ENCODE results near the gene IL1F10. TPM values are rescaled to one million over a fixed set of nuclear protein-coding genes. Genes with fewer than 3 reads are reported as not detected.
"Not testable (repeated sequence)": the region's sequence is repeated elsewhere in the genome, so short reads cannot be mapped to it uniquely, and the experiment has no call there.

The IL1F10 gene
- total and polyA plus RNA-seq, 8 donors, result not detected

DNA sequence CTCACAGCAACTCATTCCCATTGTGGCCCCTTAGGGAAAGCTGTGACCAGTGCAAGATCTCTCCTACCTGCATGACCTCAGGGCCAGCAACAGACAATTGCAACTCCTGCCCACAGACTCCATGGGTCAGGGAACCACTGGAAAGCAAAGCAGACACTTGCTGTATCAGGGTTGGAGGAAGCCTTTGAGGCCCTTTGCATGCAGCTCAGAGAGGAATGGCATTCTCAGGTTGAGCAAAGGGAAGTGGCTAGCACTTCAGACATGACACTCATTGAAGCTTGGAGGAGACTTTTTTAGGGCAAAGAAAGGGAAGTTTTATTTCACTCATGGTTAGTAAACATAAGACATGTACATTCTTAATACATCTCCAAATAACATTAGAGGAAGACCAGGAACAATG is 22.1 kb downstream of the IL1F10 start:
- TF ChIP-seq POLR2AphosphoS5 (IDR thresholded peaks at IDR 0.05), result no peak
- TF ChIP-seq EP300 (IDR thresholded peaks at IDR 0.05), result no peak
- TF ChIP-seq, protein P1, sequence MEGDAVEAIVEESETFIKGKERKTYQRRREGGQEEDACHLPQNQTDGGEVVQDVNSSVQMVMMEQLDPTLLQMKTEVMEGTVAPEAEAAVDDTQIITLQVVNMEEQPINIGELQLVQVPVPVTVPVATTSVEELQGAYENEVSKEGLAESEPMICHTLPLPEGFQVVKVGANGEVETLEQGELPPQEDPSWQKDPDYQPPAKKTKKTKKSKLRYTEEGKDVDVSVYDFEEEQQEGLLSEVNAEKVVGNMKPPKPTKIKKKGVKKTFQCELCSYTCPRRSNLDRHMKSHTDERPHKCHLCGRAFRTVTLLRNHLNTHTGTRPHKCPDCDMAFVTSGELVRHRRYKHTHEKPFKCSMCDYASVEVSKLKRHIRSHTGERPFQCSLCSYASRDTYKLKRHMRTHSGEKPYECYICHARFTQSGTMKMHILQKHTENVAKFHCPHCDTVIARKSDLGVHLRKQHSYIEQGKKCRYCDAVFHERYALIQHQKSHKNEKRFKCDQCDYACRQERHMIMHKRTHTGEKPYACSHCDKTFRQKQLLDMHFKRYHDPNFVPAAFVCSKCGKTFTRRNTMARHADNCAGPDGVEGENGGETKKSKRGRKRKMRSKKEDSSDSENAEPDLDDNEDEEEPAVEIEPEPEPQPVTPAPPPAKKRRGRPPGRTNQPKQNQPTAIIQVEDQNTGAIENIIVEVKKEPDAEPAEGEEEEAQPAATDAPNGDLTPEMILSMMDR (IDR thresholded peaks at IDR 0.05), result no peak
- TF ChIP-seq POLR2A (IDR thresholded peaks at IDR 0.05), result no peak
- no peaks in the 10 kb centered on the region for H3K4me1 ChIP-seq
- intact Hi-C loops (cut with DNase I; ENCODE audit: low total_unique reads), result no loop called here

DNA sequence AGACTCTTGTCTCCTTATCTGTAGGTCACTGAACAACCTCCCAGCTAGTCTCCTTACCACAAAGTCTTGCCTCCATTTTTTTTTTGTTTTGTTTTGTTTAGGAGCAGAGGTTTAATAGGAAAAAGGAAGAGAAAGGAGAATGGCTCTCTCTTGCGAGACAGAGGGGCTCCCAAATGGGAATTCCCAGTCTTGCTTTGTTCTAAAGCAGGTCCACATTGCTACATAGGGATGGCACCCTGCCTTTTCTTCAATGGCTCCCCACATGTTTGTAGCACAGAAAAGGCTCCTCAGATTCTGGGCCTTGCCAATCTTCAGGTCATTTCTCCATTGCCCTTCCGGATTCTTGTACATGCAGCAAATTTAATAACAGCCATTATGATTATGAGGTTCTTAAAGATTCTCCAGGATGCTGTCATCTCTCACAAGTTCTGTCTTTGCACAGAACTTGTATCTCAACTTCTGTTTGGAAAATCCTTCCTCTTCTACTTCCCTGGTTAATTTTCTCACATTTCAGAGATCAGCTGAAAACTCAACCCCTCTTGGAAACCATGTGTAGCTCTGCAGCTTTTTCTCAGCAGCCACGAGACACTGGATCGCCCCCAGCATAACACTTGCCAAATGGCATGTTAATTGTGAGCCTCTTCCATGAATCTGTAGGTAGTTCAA is 23.6 kb downstream of the IL1F10 start:
- H3K4me3 ChIP-seq, result no peak overlapping the region
- WGBS, 5 donors, result 70 to 85% (median 77%) methylated on average over 4 of the region's 4 CpGs
- H3K4me1 ChIP-seq, result no peaks in the 10 kb centered on the region
- no peaks in the 10 kb centered on the region for H3K27me3 ChIP-seq
- no peaks in the 10 kb centered on the region for H3K36me3 ChIP-seq
- H3K27ac ChIP-seq, result no peak overlapping the region
- H3K9me3 ChIP-seq, result peaks cover 0 to 5% (median 2%) of the 10 kb centered on the region in 4 donors
- DNase-seq, result no peak
- intact Hi-C loops (cut with DNase I; ENCODE audit: low total_unique reads), result no loop called here
- TF ChIP-seq POLR2AphosphoS5 (IDR thresholded peaks at IDR 0.05) (no peak), EP300 (IDR thresholded peaks at IDR 0.05) (no peak), POLR2A (IDR thresholded peaks at IDR 0.05) (no peak)
- TF ChIP-seq, protein P1 (IDR thresholded peaks at IDR 0.05), result no peak

More for the DNA sequence above, 22.1 kb downstream of the IL1F10 start:
- H3K27ac ChIP-seq, result no peak overlapping the region
- no peaks in the 10 kb centered on the region for H3K27me3 ChIP-seq
- no peaks in the 10 kb centered on the region for H3K36me3 ChIP-seq
- no peak overlapping the region for H3K4me3 ChIP-seq
- no peak for DNase-seq
- H3K9me3 ChIP-seq, result peaks cover 0 to 4% (median 2%) of the 10 kb centered on the region in 4 donors

DNA sequence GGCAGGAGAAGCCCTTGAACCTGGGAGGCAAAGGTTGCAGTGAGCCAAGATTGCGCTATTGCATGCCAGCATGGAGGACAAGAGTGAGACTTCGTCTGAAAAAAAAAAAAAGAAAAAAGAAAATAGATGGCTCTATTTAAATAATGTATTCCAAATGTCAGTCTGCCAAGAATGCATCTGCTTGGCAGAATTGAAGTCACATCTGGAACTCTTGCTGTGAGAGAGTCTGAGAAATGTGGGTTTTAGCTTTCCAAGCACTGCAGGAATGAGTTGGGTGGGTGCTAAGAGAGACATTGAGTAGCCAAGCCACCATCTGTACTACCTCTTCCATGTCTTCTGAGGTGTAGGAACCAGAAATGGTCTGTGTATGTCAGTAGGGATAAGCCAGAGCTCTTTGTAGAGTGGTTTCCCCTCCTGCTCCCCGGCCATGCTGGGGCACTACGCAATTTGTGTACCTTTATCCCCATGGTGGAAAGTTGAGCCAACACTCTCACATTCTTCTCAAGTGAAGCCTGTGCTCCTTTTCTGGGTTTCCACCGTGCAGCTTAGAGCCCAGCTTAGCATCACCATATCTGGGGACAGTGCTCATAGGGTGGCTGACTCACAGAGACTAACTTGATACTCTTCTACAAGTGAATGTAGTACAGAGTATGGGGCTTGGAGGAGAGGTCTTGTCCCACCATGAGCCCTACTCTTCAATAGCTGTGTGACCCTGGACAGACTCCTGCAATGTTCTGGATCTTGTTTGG is 25.3 kb downstream of the IL1F10 start:
- intact Hi-C loops (cut with DNase I; ENCODE audit: low total_unique reads), result no loop called here
- Histone ChIP-seq H3K27ac (no peak overlapping the region), H3K4me1 (no peaks in the 10 kb centered on the region), H3K4me3 (no peak overlapping the region), H3K27me3 (no peaks in the 10 kb centered on the region), H3K9me3 (peaks cover 0 to 5% (median 0%) of the 10 kb centered on the region in 4 donors), H3K36me3 (no peaks in the 10 kb centered on the region)
- 78 to 89% (median 88%) methylated on average over 5 of the region's 5 CpGs for WGBS, 5 donors
- TF ChIP-seq, protein P1 (IDR thresholded peaks at IDR 0.05), result no peak
- no peak for TF ChIP-seq POLR2AphosphoS5 (IDR thresholded peaks at IDR 0.05)
- TF ChIP-seq EP300 (IDR thresholded peaks at IDR 0.05), result no peak
- TF ChIP-seq POLR2A (IDR thresholded peaks at IDR 0.05), result no peak
- DNase-seq, result no peak

DNA sequence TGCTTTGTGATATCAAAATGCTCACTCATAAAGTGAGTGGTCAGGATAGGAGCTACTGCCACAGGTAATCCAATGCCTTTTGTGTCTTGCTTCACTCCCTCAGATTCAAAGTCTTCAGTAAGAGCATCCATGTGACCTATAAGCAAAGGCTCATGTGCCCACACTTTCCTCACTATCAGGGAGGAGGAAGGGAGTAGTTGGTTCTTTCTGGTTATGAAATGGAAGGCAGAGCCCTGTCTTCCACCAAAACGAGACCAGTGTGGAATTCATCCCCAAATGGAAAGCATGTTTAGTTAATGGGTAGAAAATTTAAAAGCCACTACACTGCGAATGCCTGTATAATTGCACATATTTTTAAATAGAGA is 25.8 kb downstream of the IL1F10 start:
- Histone ChIP-seq H3K27me3 (no peaks in the 10 kb centered on the region), H3K4me3 (no peak overlapping the region), H3K27ac (no peak overlapping the region), H3K9me3 (peaks cover 0 to 5% (median 0%) of the 10 kb centered on the region in 4 donors), H3K36me3 (no peaks in the 10 kb centered on the region), H3K4me1 (no peaks in the 10 kb centered on the region)
- TF ChIP-seq, protein P1 (IDR thresholded peaks at IDR 0.05), result no peak
- no peak for TF ChIP-seq POLR2AphosphoS5 (IDR thresholded peaks at IDR 0.05)
- no peak for TF ChIP-seq POLR2A (IDR thresholded peaks at IDR 0.05)
- no peak for TF ChIP-seq EP300 (IDR thresholded peaks at IDR 0.05)
- intact Hi-C loops (cut with DNase I; ENCODE audit: low total_unique reads), result no loop called here
- DNase-seq, result no peak
- whole genome bisulfite sequencing, 5 donors, result 42 to 65% (median 55%) methylated on average over 2 of the region's 2 CpGs

DNA sequence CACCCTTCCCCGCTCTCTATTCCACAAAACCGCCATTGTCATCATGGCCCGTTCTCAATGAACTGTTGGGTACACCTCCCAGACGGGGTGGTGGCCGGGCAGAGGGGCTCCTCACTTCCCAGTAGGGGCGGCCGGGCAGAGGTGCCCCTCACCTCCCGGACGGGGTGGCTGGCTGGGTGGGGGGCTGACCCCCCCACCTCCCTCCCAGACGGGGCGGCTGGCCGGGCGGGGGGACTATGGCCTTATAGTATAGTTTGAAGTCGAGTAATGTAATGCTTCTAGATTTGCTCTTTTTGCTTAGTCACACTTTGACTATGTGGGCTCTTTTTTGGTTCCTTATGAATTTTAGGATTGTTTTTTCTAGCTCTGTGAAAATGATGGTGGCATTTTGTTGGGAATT is 28.5 kb downstream of the IL1F10 start:
- WGBS, 5 donors, result 91 to 94% (median 93%) methylated on average over 10 to 14 of the region's 14 CpGs
- H3K4me3 ChIP-seq; H3K9me3 ChIP-seq; H3K36me3 ChIP-seq; intact Hi-C loops (cut with DNase I; ENCODE audit: low total_unique reads); H3K4me1 ChIP-seq; H3K27me3 ChIP-seq; DNase-seq; H3K27ac ChIP-seq: not testable (repeated sequence)

DNA sequence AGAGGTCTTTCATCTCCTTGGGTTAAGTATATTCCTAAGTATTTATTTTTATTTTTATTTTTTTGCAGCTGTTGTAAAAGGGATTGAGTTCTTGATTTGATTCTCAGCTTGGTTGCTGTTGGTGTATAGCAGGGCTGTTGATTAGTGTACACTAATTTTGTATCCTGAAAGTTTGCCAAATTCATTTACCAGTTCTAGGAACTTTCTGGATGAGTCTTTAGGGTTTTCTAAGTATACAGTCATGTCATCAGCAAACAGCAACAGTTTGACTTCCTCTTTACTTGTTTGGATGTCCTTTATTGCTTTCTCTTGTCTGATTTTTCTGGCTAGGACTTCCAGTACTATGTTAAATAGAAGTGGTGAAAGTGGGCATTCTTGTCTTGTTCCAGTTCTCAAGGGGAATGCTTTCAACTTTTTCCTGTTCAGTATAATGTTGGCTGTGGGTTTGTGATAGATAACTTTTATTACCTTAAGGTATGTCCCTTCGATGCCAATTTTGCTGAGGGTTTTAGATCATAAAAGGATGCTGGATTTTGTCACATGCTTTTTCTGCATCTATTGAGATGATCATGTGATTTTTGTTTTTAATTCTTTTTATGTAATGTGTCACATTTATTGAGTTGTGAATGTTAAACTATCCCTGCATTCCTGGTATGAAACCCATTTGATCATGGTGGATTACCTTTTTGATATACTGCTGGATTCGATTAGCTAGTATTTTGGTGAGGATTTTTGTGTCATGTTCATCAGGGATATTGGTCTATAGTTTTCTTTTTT is 29.3 kb downstream of the IL1F10 start:
- H3K27ac ChIP-seq; H3K36me3 ChIP-seq; H3K27me3 ChIP-seq; H3K4me3 ChIP-seq; H3K9me3 ChIP-seq; intact Hi-C loops (cut with DNase I; ENCODE audit: low total_unique reads); H3K4me1 ChIP-seq; DNase-seq: not testable (repeated sequence)
- 44 to 95% (median 84%) methylated on average over 2 of the region's 2 CpGs for WGBS, 5 donors
